Erythroblast (primary cell): ENCODE data around the gene PDE4D.

Experiments used
- GATA1 ChIP-seq: IDR thresholded peaks from 2 replicates; pipeline ENCODE4 v1.6.1; 2011; ENCODE audit warnings: low read depth, mild to moderate bottlenecking, control low read depth, low read length, moderate library complexity
- POLR2A ChIP-seq: IDR thresholded peaks from 2 replicates; pipeline ENCODE4 v1.6.1; 2011; ENCODE audit warnings: mild to moderate bottlenecking, low read length

- TF ChIP-seq POLR2A (no peak), GATA1 (no peak)
Observed at GRCh38 chr5:59617186-59617771, 276.2 kb downstream of the PDE4D start.
